ENCODE results near the gene NTM. TPM values are rescaled to one million over a fixed set of nuclear protein-coding genes. Genes with fewer than 3 reads are reported as not detected.
A peak's percentile ranks its signal among the peaks of the same experiment; 100 is the strongest.

Gene NTM
- total RNA-seq, 1 experiment from 2014 or later: 2.7 TPM

DNA sequence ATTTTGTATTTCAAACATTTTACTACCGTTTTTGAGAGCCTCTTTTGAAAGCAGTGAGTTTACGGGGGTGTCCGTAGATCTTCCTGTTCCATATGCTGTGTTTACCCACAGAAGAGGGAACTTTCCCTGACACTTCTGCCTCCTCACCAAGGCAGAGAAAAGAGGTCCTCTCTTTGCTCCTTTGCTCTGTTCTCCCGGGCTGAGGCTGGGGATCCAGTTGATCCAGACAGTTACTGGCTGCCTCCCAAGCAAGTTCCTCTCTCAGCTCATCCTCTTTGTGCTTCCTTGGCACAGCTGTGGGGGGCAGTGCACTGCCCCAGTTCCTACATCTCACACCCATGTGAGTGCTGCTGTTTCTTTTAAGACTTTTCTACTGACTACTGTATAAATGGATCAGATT is 813.7 kb downstream of the NTM start:
- Histone ChIP-seq H3K36me3 (replicated peaks; ENCODE audit: control insufficient read depth, insufficient read depth, low read length) (no peaks in the 10 kb centered on the region), H3K4me3 (ENCODE audit: insufficient read depth, low read depth, low read length) (no peak overlapping the region), H3K27me3 (ENCODE audit: control insufficient read depth, insufficient read depth, low read length) (no peaks in the 10 kb centered on the region)
- no peak for DNase-seq

DNA sequence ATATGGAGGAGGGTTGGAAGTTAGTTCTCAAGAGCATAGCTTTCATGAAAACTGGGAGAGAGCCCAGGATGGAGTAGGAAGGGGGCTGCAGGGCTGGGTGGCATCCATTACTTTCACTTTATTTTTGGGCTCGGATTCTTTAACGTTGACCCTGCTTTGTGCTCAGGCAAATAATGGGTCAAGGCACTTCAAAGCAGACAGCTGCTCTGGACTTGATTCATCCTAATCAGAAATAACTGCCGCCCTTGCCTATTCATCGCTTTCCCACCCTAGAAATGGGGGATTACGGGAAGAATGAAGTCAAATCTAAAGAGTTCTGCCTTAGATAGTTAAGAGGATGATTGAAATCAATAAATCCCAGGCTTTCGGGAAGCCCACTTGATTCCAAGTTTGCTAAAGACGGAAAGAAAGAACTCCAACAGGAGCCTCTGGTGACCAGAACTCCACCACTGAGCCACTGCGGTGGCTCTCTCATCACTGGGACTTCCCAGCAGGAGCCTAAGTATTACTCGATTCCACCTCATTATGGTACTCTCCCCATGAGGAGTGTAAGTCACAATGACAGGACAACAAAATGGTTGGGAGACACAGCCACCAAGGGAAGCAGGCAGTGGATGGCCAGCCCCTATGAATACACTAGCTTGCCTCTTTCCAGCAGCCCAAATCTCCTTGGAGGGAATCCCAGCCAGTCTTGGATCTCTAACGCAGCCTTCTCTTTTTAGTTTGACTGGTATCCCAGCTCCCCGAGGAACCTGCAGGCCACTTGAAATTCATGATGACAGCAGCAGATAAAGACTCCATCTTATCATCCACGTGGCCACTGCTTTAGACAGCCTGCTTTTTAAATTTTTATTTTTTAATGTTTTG is 815.5 kb downstream of the NTM start:
- no peak for DNase-seq
- Histone ChIP-seq H3K4me3 (ENCODE audit: insufficient read depth, low read depth, low read length) (no peak overlapping the region), H3K36me3 (replicated peaks; ENCODE audit: control insufficient read depth, insufficient read depth, low read length) (no peaks in the 10 kb centered on the region), H3K27me3 (ENCODE audit: control insufficient read depth, insufficient read depth, low read length) (no peaks in the 10 kb centered on the region)

DNA sequence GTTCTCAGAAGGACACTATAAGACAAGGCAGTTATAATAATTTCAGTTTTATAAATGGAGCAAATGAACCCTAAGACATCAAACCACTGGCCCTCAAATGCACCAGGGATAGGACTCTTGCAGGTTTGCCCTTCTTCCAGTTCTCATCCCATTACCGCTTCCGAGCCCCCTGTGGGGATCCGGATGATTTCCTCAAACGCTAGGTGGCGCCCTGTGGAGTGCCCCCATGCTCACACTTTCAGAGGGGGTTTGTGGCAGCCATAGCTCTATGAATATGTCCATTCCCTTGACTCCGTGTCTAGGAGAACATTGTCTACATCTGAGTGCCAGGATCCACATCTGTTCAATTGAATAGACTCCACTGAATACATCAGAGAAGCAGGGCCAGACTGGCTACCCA is 816.3 kb downstream of the NTM start:
- DNase-seq: peak; percentile 39
- H3K4me3 ChIP-seq (ENCODE audit: insufficient read depth, low read depth, low read length): no peak overlapping the region

DNA sequence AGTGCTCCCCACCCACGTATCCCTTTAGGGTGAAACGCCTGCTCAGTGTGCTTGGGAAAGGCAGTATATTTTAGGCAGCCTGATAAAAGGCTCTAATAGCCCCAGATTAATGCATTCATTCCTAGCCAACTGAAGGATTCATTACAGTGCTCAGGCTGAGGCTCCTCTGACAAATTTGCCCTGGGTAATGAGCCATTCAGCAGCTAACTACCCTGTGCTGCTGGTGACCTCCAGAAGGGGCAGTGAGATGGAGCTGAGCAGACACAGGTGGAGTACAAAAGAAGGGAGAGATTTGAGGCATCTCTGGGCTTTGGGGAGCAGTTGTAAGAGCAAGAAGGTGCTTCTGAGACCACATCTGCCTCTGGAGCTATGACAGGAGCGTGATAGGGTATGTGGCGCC is 817.0 kb downstream of the NTM start:
- H3K27me3 ChIP-seq (ENCODE audit: control insufficient read depth, insufficient read depth, low read length): no peaks in the 10 kb centered on the region
- no peaks in the 10 kb centered on the region for H3K36me3 ChIP-seq (replicated peaks; ENCODE audit: control insufficient read depth, insufficient read depth, low read length)
- no peak for DNase-seq
- no peak overlapping the region for H3K4me3 ChIP-seq (ENCODE audit: insufficient read depth, low read depth, low read length)

More for the DNA sequence above, 816.3 kb downstream of the NTM start:
- Histone ChIP-seq H3K36me3 (replicated peaks; ENCODE audit: control insufficient read depth, insufficient read depth, low read length) (no peaks in the 10 kb centered on the region), H3K27me3 (ENCODE audit: control insufficient read depth, insufficient read depth, low read length) (no peaks in the 10 kb centered on the region)

DNA sequence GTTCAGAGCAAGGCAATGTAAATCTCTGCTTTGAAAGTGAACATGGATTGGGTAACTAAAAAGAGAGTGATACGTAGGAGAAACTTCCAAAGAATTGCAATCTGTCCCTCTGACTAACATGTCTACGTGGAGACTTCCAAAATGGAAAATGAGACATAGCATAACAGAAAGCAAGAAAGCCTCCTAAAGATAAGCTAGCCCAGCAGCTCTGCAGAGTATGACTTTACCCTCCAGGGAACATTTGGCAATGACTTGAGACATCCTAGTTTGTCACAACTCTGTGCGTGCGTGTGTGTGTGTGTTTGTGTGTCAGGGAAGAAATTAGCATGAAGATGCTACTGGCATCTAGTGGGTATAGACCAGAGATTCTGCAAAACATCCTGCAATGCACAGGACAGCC is 817.4 kb downstream of the NTM start:
- no peak overlapping the region for H3K4me3 ChIP-seq (ENCODE audit: insufficient read depth, low read depth, low read length)
- H3K27me3 ChIP-seq (ENCODE audit: control insufficient read depth, insufficient read depth, low read length): no peaks in the 10 kb centered on the region
- no peaks in the 10 kb centered on the region for H3K36me3 ChIP-seq (replicated peaks; ENCODE audit: control insufficient read depth, insufficient read depth, low read length)
- DNase-seq: no peak

DNA sequence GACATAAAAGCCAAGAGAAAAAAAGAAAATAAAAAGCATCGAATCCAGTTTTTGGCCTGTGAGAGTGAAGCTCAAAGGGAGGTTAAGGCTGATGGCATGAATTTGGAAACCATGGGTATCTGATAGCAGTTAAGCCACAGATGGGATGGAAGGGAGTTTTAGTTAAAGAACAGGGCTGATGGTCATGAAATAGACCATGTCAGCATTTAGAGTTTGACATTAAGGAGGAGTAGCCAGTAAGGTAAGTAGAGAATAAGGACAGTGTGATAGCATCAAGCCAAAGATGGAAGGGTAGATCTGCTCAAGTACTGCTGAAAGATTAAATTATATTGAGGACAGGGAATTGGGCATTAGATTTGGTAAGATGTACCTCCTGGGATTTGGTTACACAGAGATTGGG is 826.5 kb downstream of the NTM start:
- H3K27me3 ChIP-seq (ENCODE audit: control insufficient read depth, insufficient read depth, low read length): no peaks in the 10 kb centered on the region
- no peak for DNase-seq
- no peak overlapping the region for H3K4me3 ChIP-seq (ENCODE audit: insufficient read depth, low read depth, low read length)
- no peaks in the 10 kb centered on the region for H3K36me3 ChIP-seq (replicated peaks; ENCODE audit: control insufficient read depth, insufficient read depth, low read length)

DNA sequence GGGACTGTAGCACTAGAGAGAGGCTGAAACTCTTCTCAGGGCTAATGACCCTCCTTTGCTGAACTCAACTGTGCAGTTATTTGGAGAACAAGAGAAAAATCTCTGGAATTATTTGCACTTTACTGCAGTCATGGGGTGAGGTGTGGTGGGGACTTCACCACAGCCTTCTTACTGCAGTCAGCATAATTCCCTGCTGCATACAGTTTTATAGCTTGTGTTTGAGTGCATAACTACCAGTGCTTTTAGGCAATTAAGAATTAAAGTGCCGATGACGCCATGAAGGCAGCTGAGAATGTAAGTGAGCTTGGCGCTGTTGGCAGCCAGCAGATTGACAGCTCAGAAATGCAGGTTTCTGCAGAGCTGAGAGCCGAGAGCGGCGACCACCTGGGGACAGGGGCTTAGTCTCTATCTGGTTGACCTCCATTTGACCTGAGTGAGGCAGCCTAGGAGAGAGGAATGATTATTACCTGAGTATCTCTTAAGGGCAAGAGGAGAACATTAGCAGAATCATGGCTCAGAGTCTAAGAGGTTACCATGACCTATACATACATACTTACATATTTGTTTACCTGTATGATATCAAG is 830.0 kb downstream of the NTM start:
- H3K36me3 ChIP-seq (replicated peaks; ENCODE audit: control insufficient read depth, insufficient read depth, low read length): no peaks in the 10 kb centered on the region
- DNase-seq: no peak
- H3K4me3 ChIP-seq (ENCODE audit: insufficient read depth, low read depth, low read length): no peak overlapping the region
- H3K27me3 ChIP-seq (ENCODE audit: control insufficient read depth, insufficient read depth, low read length): no peaks in the 10 kb centered on the region

DNA sequence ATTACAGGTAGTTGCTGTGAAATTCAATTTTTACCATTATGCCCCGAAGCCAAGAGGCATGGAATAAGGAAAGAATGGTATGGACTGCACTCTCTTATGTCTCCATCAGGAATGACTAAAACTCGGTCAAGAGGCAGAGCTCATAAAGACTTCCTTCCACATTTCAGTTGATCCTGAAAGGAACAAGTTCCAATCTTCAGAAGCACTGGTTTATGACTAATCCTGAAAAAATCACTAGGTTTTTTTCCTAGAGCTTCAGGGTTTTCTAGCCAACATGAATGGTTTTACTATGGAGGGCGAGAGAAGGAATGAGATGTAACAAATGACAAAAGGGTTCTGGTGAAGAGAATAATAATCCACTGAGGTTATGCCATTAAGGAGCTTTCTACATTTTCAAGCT is 832.2 kb downstream of the NTM start:
- H3K36me3 ChIP-seq (replicated peaks; ENCODE audit: control insufficient read depth, insufficient read depth, low read length): no peaks in the 10 kb centered on the region
- H3K4me3 ChIP-seq (ENCODE audit: insufficient read depth, low read depth, low read length): no peak overlapping the region
- no peak for DNase-seq
- H3K27me3 ChIP-seq (ENCODE audit: control insufficient read depth, insufficient read depth, low read length): no peaks in the 10 kb centered on the region

DNA sequence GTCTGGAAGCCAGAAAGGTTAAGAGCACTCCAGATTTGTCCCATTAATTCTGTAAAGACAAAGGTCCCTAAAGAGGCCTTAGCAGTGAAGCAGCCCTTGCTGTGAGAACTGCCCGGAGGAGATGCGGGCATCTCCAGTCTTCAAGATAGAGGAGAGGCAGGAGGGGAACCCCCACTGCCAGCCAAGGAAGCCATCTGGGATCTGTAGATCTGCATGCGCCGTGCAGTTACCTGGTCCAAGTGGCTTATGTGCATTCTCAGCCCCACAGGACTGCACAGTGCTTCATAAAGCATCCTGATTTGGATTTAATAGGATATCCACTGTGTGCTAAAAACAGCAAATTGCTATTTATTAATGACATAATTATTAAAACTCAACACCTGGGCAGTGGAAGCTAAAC is 834.6 kb downstream of the NTM start:
- H3K27me3 ChIP-seq (ENCODE audit: control insufficient read depth, insufficient read depth, low read length): no peaks in the 10 kb centered on the region
- H3K36me3 ChIP-seq (replicated peaks; ENCODE audit: control insufficient read depth, insufficient read depth, low read length): no peaks in the 10 kb centered on the region
- DNase-seq: no peak
- H3K4me3 ChIP-seq (ENCODE audit: insufficient read depth, low read depth, low read length): no peak overlapping the region

DNA sequence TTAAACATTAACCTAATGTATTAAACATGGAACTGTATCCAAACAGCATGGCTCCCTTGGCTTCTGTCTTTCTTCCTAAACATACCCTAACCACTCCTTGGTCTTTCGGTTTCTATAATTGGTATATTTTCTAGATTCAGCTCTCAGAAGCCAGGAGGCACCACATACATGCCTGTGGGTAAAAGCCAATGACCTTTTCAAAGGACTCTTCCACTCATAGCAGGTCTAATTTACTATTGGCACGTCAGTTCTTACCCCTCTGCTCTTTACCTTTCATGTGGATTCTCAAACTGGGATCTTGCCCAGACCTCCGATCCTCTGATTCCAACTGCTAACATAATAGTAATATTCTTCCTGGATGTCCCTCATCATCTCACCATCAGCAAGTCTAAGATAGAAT is 835.1 kb downstream of the NTM start:
- H3K4me3 ChIP-seq (ENCODE audit: insufficient read depth, low read depth, low read length): no peak overlapping the region
- no peaks in the 10 kb centered on the region for H3K36me3 ChIP-seq (replicated peaks; ENCODE audit: control insufficient read depth, insufficient read depth, low read length)
- DNase-seq: no peak
- H3K27me3 ChIP-seq (ENCODE audit: control insufficient read depth, insufficient read depth, low read length): no peaks in the 10 kb centered on the region

DNA sequence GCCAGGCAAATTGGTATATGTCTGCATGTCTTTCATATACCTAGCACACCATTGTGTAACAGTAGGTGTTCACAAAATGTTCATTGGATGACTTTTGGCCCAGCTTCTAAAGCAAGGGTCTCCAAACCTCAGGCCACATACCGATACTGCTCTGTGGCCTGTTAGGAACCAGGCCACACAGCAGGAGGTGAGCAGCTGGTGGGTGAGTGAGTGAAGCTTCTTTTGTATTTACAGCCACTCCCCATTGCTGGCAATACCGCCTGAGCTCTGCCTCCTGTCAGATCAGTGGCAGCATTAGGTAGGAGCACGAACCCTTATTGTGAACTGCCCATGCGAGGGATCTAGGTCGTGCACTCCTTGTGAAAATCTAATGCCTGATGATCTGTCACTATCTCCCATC is 836.6 kb downstream of the NTM start:
- no peaks in the 10 kb centered on the region for H3K36me3 ChIP-seq (replicated peaks; ENCODE audit: control insufficient read depth, insufficient read depth, low read length)
- H3K27me3 ChIP-seq (ENCODE audit: control insufficient read depth, insufficient read depth, low read length): no peaks in the 10 kb centered on the region
- no peak for DNase-seq
- H3K4me3 ChIP-seq (ENCODE audit: insufficient read depth, low read depth, low read length): no peak overlapping the region

DNA sequence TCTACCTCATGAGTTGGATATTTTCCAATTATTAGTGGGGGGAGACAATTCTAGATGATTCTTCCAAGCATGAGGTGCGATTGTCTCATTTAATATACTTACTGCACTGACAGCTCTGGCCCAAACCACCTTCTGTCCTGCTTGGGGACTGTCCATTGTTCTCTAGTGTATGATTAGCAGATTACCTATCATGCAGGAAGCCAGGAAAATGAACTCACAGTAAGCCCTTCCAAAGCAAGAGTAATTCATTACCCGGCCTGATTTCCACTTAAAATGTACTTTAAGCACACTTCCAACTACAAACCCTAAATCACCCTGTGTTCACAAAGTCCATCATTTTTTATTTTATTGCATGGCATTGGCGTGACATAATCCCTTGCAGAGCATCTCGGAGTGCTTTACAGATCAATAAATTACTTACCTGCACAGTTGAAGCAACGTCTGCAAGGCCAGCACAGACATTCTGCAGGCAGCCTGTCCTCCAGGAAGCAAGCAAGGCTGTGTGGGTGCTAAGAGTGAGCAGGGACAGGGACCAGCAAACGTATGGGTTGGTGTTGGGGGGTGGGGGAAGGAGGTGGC is 838.2 kb downstream of the NTM start:
- no peaks in the 10 kb centered on the region for H3K36me3 ChIP-seq (replicated peaks; ENCODE audit: control insufficient read depth, insufficient read depth, low read length)
- H3K27me3 ChIP-seq (ENCODE audit: control insufficient read depth, insufficient read depth, low read length): no peaks in the 10 kb centered on the region
- no peak for DNase-seq

DNA sequence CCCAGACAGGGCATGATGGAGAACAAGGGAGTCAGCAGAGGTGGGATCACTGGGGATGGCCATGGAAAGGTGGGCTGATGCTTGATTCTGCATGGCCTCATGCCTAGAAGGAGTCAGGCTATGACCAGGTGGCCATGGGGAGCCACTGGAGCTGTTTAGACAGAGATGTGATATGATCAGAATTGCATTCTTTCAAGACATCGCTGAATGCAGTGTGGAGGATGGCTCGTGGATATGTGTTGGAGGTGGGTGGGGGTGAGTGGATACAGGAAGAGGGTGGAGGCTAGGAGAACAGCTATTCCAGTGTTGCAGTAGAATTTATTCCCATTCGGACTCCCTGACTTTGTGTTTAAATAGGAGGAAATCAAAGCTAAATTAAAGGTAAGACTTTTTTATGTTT is 841.1 kb downstream of the NTM start:
- H3K4me3 ChIP-seq (ENCODE audit: insufficient read depth, low read depth, low read length): no peak overlapping the region
- no peak for DNase-seq
- no peaks in the 10 kb centered on the region for H3K36me3 ChIP-seq (replicated peaks; ENCODE audit: control insufficient read depth, insufficient read depth, low read length)
- H3K27me3 ChIP-seq (ENCODE audit: control insufficient read depth, insufficient read depth, low read length): no peaks in the 10 kb centered on the region

More for the DNA sequence above, 838.2 kb downstream of the NTM start:
- no peak overlapping the region for H3K4me3 ChIP-seq (ENCODE audit: insufficient read depth, low read depth, low read length)

DNA sequence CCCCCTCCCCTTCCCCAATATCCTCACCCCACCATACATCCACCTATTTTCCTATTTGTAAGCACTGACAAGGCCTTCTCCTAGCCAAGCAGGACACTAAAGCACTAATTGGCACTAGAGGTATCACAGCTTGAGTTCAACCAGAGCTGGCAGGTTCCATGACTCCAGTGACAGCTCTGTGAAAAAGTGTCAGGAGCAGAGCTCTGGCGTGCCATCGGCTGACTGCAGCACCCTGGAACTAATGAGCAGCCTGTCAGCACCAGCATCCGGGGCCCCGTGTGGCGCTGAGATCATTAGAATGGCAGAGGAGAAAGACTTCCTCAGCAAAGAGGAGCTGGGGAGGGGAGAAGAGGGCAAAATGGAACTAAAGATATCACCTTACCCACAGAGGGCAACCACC is 847.4 kb downstream of the NTM start:
- Histone ChIP-seq H3K27me3 (ENCODE audit: control insufficient read depth, insufficient read depth, low read length) (no peaks in the 10 kb centered on the region), H3K4me3 (ENCODE audit: insufficient read depth, low read depth, low read length) (no peak overlapping the region), H3K36me3 (replicated peaks; ENCODE audit: control insufficient read depth, insufficient read depth, low read length) (no peaks in the 10 kb centered on the region)
- DNase-seq: no peak

DNA sequence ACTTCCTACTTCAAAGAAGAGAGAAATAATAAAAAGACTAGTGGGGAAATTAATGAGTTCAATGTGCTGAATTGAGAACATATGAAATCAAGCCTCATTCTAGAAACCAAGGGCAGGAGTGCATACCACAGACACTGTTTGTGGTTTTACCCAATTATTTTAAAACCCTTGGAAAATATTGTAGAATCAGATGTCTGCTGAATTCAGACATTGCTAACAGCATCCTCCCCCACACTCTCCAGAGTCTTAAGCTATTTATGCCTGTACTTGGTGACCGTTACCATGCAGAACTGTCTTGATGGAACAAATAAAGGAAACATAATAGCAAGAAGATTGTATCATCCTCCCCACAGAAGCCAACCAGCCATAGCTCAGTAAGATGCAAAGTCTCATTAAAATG is 850.1 kb downstream of the NTM start:
- no peak for DNase-seq
- Histone ChIP-seq H3K27me3 (ENCODE audit: control insufficient read depth, insufficient read depth, low read length) (no peaks in the 10 kb centered on the region), H3K4me3 (ENCODE audit: insufficient read depth, low read depth, low read length) (no peak overlapping the region), H3K36me3 (replicated peaks; ENCODE audit: control insufficient read depth, insufficient read depth, low read length) (no peaks in the 10 kb centered on the region)
